ENCODE measurements around the gene EHBP1.

DNA sequence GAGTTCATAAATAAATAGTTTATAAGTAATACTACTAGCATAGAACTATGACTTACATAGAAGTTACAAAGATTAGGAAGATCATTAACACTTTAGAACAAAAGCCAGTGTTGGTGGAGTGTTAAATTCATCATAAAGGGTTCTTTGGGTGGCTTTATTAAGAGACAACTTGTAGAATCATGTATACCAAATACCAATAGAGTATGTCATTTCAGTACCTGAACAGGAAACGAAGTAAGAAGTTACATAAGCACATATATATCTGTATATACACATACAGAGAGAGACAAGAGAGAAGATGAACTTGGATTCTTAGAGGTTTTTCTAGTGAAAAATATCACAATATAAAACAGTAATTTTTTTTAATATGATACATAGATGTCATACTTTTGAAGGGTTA lies 262.7 kb downstream of the EHBP1 start:
- TF ChIP-seq POLR2A (IDR thresholded peaks at IDR 0.05) (no peak), POLR2AphosphoS5 (IDR thresholded peaks at IDR 0.05) (no peak)
- TF ChIP-seq, protein P1, sequence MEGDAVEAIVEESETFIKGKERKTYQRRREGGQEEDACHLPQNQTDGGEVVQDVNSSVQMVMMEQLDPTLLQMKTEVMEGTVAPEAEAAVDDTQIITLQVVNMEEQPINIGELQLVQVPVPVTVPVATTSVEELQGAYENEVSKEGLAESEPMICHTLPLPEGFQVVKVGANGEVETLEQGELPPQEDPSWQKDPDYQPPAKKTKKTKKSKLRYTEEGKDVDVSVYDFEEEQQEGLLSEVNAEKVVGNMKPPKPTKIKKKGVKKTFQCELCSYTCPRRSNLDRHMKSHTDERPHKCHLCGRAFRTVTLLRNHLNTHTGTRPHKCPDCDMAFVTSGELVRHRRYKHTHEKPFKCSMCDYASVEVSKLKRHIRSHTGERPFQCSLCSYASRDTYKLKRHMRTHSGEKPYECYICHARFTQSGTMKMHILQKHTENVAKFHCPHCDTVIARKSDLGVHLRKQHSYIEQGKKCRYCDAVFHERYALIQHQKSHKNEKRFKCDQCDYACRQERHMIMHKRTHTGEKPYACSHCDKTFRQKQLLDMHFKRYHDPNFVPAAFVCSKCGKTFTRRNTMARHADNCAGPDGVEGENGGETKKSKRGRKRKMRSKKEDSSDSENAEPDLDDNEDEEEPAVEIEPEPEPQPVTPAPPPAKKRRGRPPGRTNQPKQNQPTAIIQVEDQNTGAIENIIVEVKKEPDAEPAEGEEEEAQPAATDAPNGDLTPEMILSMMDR (IDR thresholded peaks at IDR 0.05), result no peak
